GM21360 (cell line): ENCODE measurements around the gene ENAH.
"Not testable (repeated sequence)": the region's sequence is repeated elsewhere in the genome, so short reads cannot be mapped to it uniquely, and the experiment has no call there.

Source experiments
- ATAC-seq: cut with Tn5 transposase; IDR thresholded peaks from one replicate; pipeline ENCODE4 v1.9.1; 2021; ENCODE audit warnings: mild to moderate bottlenecking, moderate library complexity; ENCODE audit not compliant: unreplicated experiment

The ENAH gene

DNA sequence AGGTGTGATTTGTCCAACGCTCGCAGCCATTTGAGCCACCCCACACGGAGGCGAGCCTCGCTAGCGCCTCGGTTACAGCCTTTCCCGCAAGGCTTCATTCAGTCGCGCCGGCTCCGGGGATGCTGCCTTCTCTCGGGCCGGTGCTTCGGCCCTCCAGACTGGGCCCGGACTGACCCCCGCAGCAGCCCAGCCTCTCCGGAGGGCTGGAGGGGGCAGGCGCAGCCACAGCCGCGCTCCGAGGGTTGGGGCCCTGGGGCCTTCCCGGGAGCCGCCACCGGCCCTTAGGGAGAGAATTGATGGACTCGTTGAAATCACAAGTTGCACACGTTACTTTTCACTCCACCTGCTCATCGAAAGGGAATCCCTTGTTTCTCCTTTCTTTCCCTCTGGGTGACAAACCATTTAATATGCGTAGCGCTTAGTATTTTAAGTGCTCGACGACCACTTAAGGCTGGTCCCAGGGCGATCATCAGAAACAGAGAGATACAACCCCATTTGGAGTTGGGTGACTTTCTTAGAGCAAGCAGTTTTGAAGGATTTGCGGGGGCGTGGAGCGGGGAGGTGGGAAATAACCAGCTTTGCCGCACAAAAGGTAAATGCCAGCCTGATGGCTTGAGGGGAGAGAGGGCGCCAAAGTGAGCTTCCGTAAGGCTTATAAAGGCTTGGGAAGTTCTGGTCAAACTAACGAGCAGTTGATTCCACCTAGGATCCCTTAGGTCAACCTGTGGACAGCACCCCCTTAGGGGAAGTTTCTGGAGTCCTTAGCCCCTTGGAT is 24.6 kb upstream of the ENAH start:
- ATAC-seq = no peak

GRCh38 chr1:225674381-225674780 is 21.5 kb upstream of the ENAH start:
- no peak for ATAC-seq

- ATAC-seq = no peak
Observed at GRCh38 chr1:225670806-225671733, 18.1 kb upstream of the ENAH start.

- no peak for ATAC-seq
Observed at GRCh38 chr1:225670356-225670755, 17.4 kb upstream of the ENAH start.

DNA sequence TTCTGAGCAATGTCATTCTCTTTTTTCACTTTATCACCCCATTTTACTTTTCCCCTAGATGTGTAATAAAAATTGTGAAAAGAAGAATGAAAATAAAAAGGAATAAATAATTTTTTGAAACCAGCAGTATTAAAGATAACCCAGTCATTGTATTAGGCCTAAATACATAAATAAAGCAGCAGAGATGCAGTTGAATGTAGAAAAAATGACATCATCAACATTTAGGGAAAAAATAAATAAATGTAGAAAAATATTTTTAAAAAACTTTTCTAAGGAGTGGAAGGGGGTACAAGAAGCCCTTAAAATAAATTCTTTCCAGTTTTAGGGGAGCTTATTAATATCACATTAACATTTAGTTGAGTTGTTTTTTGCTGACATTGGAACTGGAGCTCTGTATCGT is 15.3 kb upstream of the ENAH start:
- no peak for ATAC-seq

DNA sequence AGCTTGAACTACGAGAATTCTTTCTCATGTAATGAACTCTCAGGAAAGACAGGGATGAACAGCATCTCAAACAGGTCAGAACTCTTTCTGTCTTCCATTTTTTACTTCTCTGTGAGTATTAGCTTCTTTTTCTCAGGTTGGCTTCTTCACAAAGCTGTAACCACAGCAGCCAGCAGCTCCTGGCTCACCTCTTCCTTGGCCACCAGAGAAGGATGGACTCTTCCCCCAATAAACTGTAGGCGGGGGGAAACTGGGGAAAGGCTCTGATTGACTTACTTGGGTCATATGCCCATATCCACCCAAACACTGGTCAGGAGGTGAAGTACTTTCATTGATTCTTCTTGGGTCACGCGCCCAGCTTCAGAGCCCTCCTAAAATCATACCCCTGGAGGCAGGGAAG is 14.4 kb upstream of the ENAH start:
- ATAC-seq = no peak

- ATAC-seq = no peak
Observed at GRCh38 chr1:225666495-225666894, 13.6 kb upstream of the ENAH start.

DNA sequence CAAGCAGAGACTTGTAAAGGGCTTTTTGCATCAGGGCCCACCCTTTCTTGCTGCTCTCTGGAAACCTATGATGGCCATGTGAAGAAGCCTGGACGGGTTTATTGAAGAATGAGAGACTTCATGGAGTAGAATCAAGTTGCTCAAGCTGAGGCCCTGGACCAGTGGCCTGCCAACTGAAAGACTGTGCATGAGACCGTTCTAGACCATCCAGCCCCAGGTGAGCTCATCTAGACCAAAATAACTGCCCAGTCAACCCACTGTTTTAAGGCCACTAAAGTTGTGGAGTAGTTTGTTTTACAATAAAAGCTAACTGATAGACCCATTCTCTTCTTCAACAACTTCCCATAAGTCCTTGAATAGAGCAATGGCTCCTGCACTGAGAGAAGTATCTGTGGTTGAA is 11.8 kb upstream of the ENAH start:
- ATAC-seq = no peak

- ATAC-seq = no peak
Observed at GRCh38 chr1:225662155-225662554, 9.2 kb upstream of the ENAH start.

DNA sequence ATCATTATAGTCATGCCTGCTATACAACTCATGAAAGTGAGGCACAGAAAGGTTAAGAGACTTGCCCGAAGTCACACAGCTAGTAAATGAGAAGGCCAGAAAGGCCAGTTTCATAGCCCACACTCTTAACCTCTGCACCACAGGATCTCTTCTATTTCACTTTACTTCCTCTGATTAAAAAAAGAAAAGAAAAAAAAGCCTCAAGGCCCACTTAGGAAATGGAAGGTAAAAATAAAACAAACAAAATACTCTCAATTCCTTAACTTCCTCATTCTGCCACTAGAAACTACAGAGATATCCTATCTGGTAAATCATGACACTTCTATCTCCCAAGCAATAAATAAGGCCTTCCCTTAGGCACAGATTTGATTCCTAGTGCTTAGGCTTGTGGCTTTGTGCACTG is 7.6 kb upstream of the ENAH start:
- ATAC-seq = no peak

- no peak for ATAC-seq
Observed at GRCh38 chr1:225658041-225658440, 5.1 kb upstream of the ENAH start.

GRCh38 chr1:225657462-225657989 is 4.6 kb upstream of the ENAH start:
- ATAC-seq = no peak

DNA sequence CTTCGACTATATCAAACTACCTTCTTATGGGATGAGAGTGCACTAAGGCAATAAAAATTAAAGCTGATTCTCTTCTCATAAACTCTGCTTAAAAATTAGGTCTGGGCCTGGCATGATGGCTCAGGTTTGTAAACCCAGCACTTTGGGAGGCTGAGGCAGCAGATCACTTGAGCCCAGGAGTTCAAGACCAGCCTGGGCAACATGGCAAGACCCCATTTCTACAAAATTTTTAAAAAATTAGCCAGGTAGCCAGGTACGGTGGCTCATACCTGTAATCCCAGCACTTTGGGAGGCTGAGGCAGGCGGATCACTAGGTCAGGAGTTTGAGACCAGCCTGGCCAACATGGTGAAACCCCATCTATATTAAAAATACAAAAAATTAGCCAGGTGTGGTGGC is 3.3 kb upstream of the ENAH start:
- not testable (repeated sequence) for ATAC-seq

- ATAC-seq = no peak
Observed at GRCh38 chr1:225655509-225656258, 2.8 kb upstream of the ENAH start.

DNA sequence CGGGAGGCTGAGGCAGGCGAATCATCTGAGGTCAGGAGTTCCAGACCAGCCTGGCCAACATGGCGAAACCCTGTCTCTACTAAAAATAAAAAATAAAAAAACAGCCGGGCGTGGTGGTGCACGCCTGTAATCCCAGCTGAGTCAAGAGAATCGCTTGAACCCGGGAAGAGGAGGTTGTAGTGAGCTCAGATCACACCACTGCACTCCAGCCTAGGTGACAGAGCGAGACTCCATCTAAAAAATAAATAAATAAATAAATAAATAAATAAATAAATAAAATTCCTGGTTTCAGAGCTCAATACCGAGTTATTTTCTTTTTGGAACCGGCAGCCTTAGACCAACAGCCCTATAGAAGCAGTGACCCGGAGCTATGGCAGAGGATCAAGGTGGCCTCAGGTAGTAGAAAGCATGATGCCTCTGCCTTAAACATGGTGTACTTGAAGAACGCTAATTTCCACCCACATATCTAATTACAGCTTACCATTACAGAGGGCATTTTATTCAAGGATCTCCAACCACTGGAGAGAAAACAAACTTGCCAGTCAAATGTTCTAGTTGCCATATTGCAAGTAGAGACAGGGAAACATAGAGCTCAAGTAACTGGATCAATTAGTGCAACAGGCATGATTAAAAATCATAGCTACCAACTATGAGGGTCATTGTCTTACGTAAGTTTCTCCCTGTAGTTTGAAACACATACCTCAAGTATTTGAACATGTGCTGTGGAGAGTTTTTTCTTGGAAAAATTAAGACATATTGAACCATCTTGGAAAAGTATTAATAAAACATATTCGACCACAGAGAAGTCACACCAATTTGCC is 2.0 kb upstream of the ENAH start:
- no peak for ATAC-seq

- no peak for ATAC-seq
Observed at GRCh38 chr1:225654277-225654597, 1.3 kb upstream of the ENAH start.

- peak; percentile 32 for ATAC-seq
Observed at GRCh38 chr1:225653463-225654276, 747 bp upstream of the ENAH start.

DNA sequence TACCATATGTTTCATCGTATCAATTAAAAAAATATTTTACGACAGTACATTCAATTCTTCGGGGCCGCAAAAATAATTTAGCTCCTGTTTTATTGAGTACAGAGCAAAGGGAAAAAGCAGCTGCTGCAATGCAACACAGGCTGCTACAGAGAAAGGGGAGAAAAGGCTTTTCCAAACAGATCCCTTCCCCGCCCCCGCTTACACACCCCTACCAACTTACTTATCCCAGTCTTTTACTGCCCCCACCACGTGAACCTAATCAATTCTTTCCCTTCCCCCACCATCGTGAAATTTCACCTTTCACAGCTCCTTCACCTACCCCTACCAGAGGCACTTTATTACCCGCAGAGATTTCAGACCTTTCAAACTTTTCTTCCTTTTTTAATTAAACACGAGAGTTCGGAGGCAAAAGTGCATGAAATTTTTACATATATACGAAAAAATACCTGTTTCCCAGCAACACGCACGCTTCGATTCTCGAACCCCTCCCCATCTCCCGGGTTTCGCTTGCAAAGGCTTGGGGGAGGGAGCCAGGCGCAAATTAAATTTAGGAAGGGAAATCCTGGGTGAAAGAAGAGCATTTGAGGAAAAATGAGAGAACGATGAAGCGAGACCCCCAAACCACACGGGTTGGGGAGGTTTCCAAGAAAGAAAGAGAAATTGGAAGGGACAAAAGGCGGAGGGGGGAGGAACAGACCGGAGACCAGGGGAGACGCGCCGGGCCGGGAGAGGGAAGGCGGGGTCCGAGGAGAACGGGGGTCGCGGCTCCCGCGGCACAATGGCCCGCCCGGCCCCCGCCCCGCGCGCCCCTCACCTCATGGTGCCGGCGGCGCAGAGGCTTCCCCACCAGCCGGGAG is 823 bp downstream of the ENAH start:
- no peak for ATAC-seq
